Neural progenitor cell (in vitro differentiated cells): Measurements from ENCODE around the gene ACSBG1. TPM values are rescaled to one million over a fixed set of nuclear protein-coding genes. Genes with fewer than 3 reads are reported as not detected.

ENCODE experiments used
- DNase-seq: peaks from one replicate; pipeline ENCODE4 v3.0.0-alpha.2; 2016; ENCODE audit warnings: low spot score
- H2AFZ ChIP-seq: fragments of 200-600 bp; sonication (generic); replicated peaks from 2 replicates; pipeline ENCODE4 v1.6.1; 2016; ENCODE audit warnings: antibody characterized with exemption
- H3F3A ChIP-seq: fragments of 200-600 bp; sonication (generic); 2 replicates; pipeline ENCODE4 v1.6.1; 2016; ENCODE audit warnings: antibody characterized with exemption, low read depth
- H3K27ac ChIP-seq: fragments of 200-600 bp; sonication (generic); 2 replicates; pipeline ENCODE4 v1.5.1; 2016; ENCODE audit warnings: mild to moderate bottlenecking
- H3K27me3 ChIP-seq: fragments of 200-600 bp; sonication (generic); 2 replicates; pipeline ENCODE4 v1.6.1; 2016; ENCODE audit warnings: mild to moderate bottlenecking, moderate library complexity
- H3K36me3 ChIP-seq: fragments of 200-600 bp; sonication (generic); 2 replicates; pipeline ENCODE4 v1.5.1; 2016
- H3K4me1 ChIP-seq: fragments of 200-600 bp; sonication (generic); 2 replicates; pipeline ENCODE4 v1.6.1; 2016; ENCODE audit warnings: mixed run types
- H3K4me2 ChIP-seq: fragments of 200-600 bp; sonication (generic); 2 replicates; pipeline ENCODE4 v1.6.1; 2016
- H3K4me3 ChIP-seq: fragments of 200-600 bp; sonication (generic); 2 replicates; pipeline ENCODE4 v1.5.1; 2016
- H3K79me2 ChIP-seq: fragments of 200-600 bp; sonication (generic); 2 replicates; pipeline ENCODE4 v1.6.1; 2016; ENCODE audit warnings: low read depth
- H3K9ac ChIP-seq: fragments of 200-600 bp; sonication (generic); 2 replicates; pipeline ENCODE4 v1.6.1; 2016
- H3K9me3 ChIP-seq: fragments of 200-600 bp; sonication (generic); 2 replicates; pipeline ENCODE4 v1.5.1; 2016; ENCODE audit warnings: low read depth
- H4K20me1 ChIP-seq: fragments of 200-600 bp; sonication (generic); 2 replicates; pipeline ENCODE4 v1.6.1; 2016; ENCODE audit warnings: low read depth
- H3K27ac Mint-ChIP-seq: 3 replicates; pipeline ENCODE4 v1.8.0; 2021; ENCODE audit warnings: mixed read lengths
- H3K27me3 Mint-ChIP-seq: 2 replicates; pipeline ENCODE4 v1.8.0; 2022; ENCODE audit warnings: low read depth, mild to moderate bottlenecking, inconsistent platforms, moderate library complexity, mixed read lengths; ENCODE audit not compliant: insufficient read depth
- H3K36me3 Mint-ChIP-seq: 3 replicates; pipeline ENCODE4 v1.8.0; 2021; ENCODE audit warnings: mixed read lengths
- H3K4me1 Mint-ChIP-seq: 3 replicates; pipeline ENCODE4 v1.8.0; 2021; ENCODE audit warnings: mixed read lengths
- H3K4me3 Mint-ChIP-seq: 3 replicates; pipeline ENCODE4 v1.8.0; 2021; ENCODE audit warnings: mild to moderate bottlenecking, moderate library complexity, mixed read lengths
- H3K9me3 Mint-ChIP-seq: 3 replicates; pipeline ENCODE4 v1.8.0; 2020; ENCODE audit warnings: mixed read lengths
- CTCF ChIP-seq: fragments of 200-600 bp; sonication (generic); IDR thresholded peaks from 2 replicates; pipeline ENCODE4 v1.5.1; 2017; ENCODE audit warnings: antibody characterized with exemption, mild to moderate bottlenecking
- EZH2 ChIP-seq: fragments of 200-600 bp; sonication (generic); IDR thresholded peaks from 2 replicates; pipeline ENCODE4 v1.6.1; 2017; ENCODE audit warnings: antibody characterized with exemption, mild to moderate bottlenecking, moderate library complexity
- EZH2phosphoT487 ChIP-seq: fragments of 200-600 bp; sonication (generic); IDR thresholded peaks from 2 replicates; pipeline ENCODE4 v1.6.1; 2017; ENCODE audit warnings: antibody characterized with exemption
- total RNA-seq: library from RNA; depleted of rRNA; stranded (reverse); fragments of >200 nt; gene quantifications from 2 replicates; pipeline ENCODE4 v1.2.3, GENCODE V29; 2015; ENCODE audit warnings: low replicate concordance

The ACSBG1 gene
- total RNA-seq, 1 donor from 2014 or later: 0.11 TPM

- no peak overlapping the region for H3K4me3 Mint-ChIP-seq
- peaks cover 3% of the 10 kb centered on the region for H3K27me3 Mint-ChIP-seq
- H3K79me2 ChIP-seq: no peaks in the 10 kb centered on the region
- H4K20me1 ChIP-seq: no peaks in the 10 kb centered on the region
- H3K9me3 Mint-ChIP-seq: no peaks in the 10 kb centered on the region
- H3K36me3 ChIP-seq: no peaks in the 10 kb centered on the region
- H2AFZ ChIP-seq: no peak overlapping the region
- H3K4me1 ChIP-seq: no peaks in the 10 kb centered on the region
- H3K36me3 Mint-ChIP-seq: no peaks in the 10 kb centered on the region
- TF ChIP-seq CTCF (no peak), EZH2 (no peak), EZH2phosphoT487 (no peak)
- H3K27me3 ChIP-seq: no peaks in the 10 kb centered on the region
- H3K4me1 Mint-ChIP-seq: no peaks in the 10 kb centered on the region
- no peaks in the 10 kb centered on the region for H3K9me3 ChIP-seq
- H3K4me3 ChIP-seq: no peak overlapping the region
- H3K27ac ChIP-seq: no peak overlapping the region
- H3F3A ChIP-seq: no peaks in the 10 kb centered on the region
- no peak overlapping the region for H3K4me2 ChIP-seq
- no peak overlapping the region for H3K9ac ChIP-seq
- no peak overlapping the region for H3K27ac Mint-ChIP-seq
- no peak for DNase-seq
These were observed 54.5 kb downstream of the ACSBG1 start for GRCh38 chr15:78179906-78180305.

DNA sequence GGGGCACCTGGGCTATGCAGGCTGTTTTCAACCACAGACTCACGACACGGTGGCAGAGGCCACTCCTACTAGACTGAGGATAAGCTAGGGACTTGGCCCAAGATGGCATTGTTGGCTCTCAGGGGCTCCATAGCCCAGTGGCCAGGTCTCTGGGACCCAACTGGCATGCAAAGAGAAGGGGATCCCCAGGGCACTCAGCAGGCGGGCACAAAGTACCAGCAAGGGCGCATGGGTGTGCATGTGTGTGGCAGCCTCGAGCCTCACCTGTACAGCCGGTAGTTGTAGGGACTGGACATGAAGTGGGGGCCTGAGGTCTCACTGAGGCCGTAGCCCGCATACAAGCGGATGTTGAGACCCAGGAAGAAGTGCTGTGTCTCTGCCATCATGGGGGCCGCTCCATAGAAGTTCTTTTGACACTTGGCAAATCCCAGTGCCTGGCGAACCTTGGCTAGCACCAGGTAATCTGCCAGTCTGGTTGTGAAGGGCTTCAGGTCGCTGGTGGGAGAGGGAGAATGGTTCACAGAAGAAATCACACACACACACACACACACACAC lies 55.0 kb downstream of the ACSBG1 start:
- Histone ChIP-seq H3K27ac (no peak overlapping the region), H3K9ac (no peak overlapping the region), H3K9me3 (no peaks in the 10 kb centered on the region), H3K79me2 (no peaks in the 10 kb centered on the region), H4K20me1 (no peaks in the 10 kb centered on the region), H3K4me2 (no peak overlapping the region), H3K4me1 (no peaks in the 10 kb centered on the region), H3F3A (no peaks in the 10 kb centered on the region), H3K4me3 (no peak overlapping the region), H3K27me3 (no peaks in the 10 kb centered on the region), H3K36me3 (no peaks in the 10 kb centered on the region), H2AFZ (no peak overlapping the region)
- Mint-ChIP-seq H3K4me1 (no peaks in the 10 kb centered on the region), H3K9me3 (no peaks in the 10 kb centered on the region), H3K27ac (no peak overlapping the region), H3K4me3 (no peak overlapping the region), H3K36me3 (no peaks in the 10 kb centered on the region), H3K27me3 (peaks cover 3% of the 10 kb centered on the region)
- no peak for DNase-seq
- TF ChIP-seq CTCF (no peak), EZH2 (no peak), EZH2phosphoT487 (no peak)

DNA sequence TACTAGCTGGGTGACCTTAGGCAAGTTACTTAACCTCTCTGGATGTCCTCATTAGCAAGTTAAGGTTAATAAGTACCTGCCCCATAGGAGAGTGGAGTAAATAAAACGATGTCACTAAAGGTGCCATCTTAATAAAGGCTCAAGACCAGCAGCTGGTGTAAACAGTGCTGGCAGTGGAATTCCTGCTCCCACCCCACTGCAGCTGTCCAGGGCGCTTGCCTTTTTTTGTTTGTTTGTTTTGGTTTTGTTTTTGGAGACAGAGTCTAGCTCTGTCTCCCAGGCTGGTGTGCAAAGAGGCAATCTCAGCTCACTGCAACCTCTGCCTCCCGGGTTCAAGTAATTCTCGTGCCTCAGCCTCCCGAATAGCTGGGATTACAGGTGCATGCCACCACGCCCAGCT lies 56.3 kb downstream of the ACSBG1 start:
- H3K4me2 ChIP-seq: no peak overlapping the region
- Mint-ChIP-seq H3K27me3 (peaks cover 3% of the 10 kb centered on the region), H3K9me3 (no peaks in the 10 kb centered on the region), H3K4me1 (no peaks in the 10 kb centered on the region), H3K36me3 (no peaks in the 10 kb centered on the region), H3K27ac (no peak overlapping the region), H3K4me3 (no peak overlapping the region)
- no peak overlapping the region for H3K27ac ChIP-seq
- no peaks in the 10 kb centered on the region for H3K79me2 ChIP-seq
- no peaks in the 10 kb centered on the region for H3K27me3 ChIP-seq
- no peak overlapping the region for H3K9ac ChIP-seq
- no peaks in the 10 kb centered on the region for H3K4me1 ChIP-seq
- no peak overlapping the region for H2AFZ ChIP-seq
- H3F3A ChIP-seq: no peaks in the 10 kb centered on the region
- no peaks in the 10 kb centered on the region for H3K36me3 ChIP-seq
- H3K9me3 ChIP-seq: no peaks in the 10 kb centered on the region
- DNase-seq: no peak
- no peak for TF ChIP-seq EZH2
- TF ChIP-seq CTCF: no peak
- no peak for TF ChIP-seq EZH2phosphoT487
- H3K4me3 ChIP-seq: no peak overlapping the region
- H4K20me1 ChIP-seq: no peaks in the 10 kb centered on the region
